ENCODE results near the gene SCUBE1. TPM values are rescaled to one million over a fixed set of nuclear protein-coding genes. Genes with fewer than 3 reads are reported as not detected.

Gene SCUBE1
- total and polyA plus RNA-seq, 2 donors: 0.30 to 0.52 TPM

DNA sequence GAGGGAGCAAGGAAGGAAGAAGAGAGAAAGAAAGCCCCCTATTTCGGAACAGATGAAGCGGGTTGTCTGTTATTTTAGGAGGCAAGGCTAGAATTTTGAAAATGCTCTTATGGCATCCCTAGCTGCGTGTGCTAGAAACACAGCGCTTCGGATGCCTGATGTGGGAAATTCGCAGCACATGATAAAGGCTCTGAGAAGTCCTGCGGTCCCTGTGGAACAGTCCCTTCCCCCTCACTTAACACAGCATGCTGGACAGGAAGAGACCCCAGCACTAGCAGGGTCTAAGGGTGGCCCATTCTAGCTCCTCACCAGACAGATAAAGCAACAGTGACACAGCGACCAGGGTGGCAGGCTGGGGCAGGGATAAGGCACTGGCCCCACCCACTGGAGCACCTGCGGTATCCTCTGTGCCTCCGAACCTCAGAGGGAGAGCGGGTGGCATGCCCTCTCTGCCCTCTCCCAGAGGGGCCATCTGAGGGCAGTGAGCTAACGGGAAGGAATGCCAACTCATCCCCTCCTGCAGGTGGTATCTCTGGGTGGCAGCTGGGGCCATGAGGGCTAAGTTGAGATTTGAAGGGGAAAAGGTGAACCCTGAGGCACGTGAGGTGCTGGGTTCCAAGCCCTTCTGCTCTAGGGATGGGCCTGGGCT, 75.7 kb downstream of the SCUBE1 start:
- Histone ChIP-seq H3K27ac (ENCODE audit: low read depth in 1 of 2, low read length in 1 of 2) (no peak overlapping the region), H3K27me3 (ENCODE audit: control insufficient read depth in 2 of 2, insufficient read depth in 1 of 2, low read length in 1 of 2) (peaks cover 0 to 28% of the 10 kb centered on the region in 2 donors), H3K4me1 (ENCODE audit: control insufficient read depth in 2 of 2, insufficient read depth in 2 of 2, low read length in 2 of 2) (peaks cover 8 to 29% of the 10 kb centered on the region in 2 donors), H3K36me3 (ENCODE audit: control insufficient read depth in 2 of 2, insufficient read depth in 2 of 2, low read length in 1 of 2) (no peaks in the 10 kb centered on the region), H3K4me3 (ENCODE audit: low read length in 2 of 2) (no peak overlapping the region), H3K9me3 (ENCODE audit: control insufficient read depth in 2 of 2, insufficient read depth in 1 of 2, low read length in 1 of 2) (no peaks in the 10 kb centered on the region)
- no peak for DNase-seq (ENCODE audit: low read depth in 6 of 9, low spot score in 9 of 9)
- WGBS: 56% methylated on average over 13 of the region's 13 CpGs

DNA sequence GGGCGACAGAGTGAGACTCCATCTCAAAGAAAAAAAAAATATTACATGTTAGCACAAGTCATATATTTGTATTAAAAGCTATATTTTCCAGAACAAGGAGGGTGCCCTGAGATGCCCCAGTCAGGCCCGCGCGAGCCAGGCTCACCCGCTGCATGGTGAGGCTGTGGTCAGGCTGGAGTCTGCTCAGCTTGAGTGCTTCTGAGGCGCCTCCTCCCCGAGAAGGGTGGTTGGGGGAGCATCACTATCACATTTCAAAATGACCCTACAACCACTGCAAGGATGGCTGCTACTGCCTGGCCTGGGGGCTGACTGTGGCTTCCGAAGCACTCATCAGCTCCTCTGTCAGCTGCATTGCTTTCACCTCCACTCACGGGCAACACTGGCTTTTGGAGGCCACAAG, 77.1 kb downstream of the SCUBE1 start:
- no peak overlapping the region for H3K4me3 ChIP-seq (ENCODE audit: low read length in 2 of 2)
- H3K36me3 ChIP-seq (ENCODE audit: control insufficient read depth in 2 of 2, insufficient read depth in 2 of 2, low read length in 1 of 2): no peaks in the 10 kb centered on the region
- peaks cover 0 to 31% of the 10 kb centered on the region in 2 donors for H3K27me3 ChIP-seq (ENCODE audit: control insufficient read depth in 2 of 2, insufficient read depth in 1 of 2, low read length in 1 of 2)
- DNase-seq (ENCODE audit: low read depth in 6 of 9, low spot score in 9 of 9): no peak
- H3K27ac ChIP-seq (ENCODE audit: low read depth in 1 of 2, low read length in 1 of 2): no peak overlapping the region
- H3K9me3 ChIP-seq (ENCODE audit: control insufficient read depth in 2 of 2, insufficient read depth in 1 of 2, low read length in 1 of 2): no peaks in the 10 kb centered on the region
- WGBS: 66% methylated on average over 9 of the region's 9 CpGs
- peaks cover 8 to 29% of the 10 kb centered on the region in 2 donors for H3K4me1 ChIP-seq (ENCODE audit: control insufficient read depth in 2 of 2, insufficient read depth in 2 of 2, low read length in 2 of 2)

DNA sequence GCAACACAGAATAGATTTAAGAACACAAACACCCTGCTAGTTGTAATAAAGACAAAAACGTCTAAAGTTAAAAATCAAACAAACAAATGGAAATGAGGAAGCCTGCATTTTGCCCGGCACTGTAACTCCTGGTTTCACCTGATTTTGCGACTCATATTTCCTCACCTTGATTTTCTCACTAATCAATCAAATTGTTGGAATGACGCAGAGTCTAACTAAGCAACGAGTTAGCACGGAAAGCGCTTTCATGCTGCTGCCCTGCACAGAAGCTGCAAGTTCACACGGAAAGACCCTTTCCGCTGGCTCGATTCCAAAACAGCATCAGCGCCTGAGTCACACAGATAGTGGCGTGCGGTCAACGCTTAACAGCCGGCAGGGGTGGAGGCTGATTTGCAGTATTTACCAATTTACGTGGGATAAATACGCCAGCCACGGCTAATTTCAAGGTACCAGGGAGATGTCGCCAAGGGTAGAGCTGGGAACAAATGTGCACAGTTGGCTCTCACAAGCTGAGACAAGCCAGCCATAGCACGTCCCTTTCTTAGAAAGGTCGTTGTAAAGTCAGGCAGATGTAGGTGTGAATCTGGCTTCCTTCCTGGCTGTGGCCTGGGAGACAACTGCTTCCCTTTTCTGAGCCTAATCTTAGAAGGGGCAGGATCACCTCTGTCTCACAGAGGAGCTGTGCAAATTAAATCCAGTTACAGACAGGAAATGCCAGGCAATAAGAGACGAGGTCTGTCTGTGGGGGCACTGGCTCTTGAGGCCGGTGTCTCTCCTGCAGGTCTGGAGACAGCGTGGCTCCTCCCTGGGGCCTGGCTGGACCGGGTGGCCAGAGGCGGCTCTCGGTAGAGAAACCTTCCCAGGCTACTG, 79.3 kb downstream of the SCUBE1 start:
- Histone ChIP-seq H3K4me1 (ENCODE audit: control insufficient read depth in 2 of 2, insufficient read depth in 2 of 2, low read length in 2 of 2) (peaks cover 8 to 26% of the 10 kb centered on the region in 2 donors), H3K4me3 (ENCODE audit: low read length in 2 of 2) (peak overlapping the region in 1 of 2 donors; percentile 25), H3K36me3 (ENCODE audit: control insufficient read depth in 2 of 2, insufficient read depth in 2 of 2, low read length in 1 of 2) (no peaks in the 10 kb centered on the region), H3K27me3 (ENCODE audit: control insufficient read depth in 2 of 2, insufficient read depth in 1 of 2, low read length in 1 of 2) (peaks cover 0 to 31% of the 10 kb centered on the region in 2 donors), H3K9me3 (ENCODE audit: control insufficient read depth in 2 of 2, insufficient read depth in 1 of 2, low read length in 1 of 2) (no peaks in the 10 kb centered on the region), H3K27ac (ENCODE audit: low read depth in 1 of 2, low read length in 1 of 2) (peak overlapping the region; percentile 36 to 49)
- DNase-seq (ENCODE audit: low read depth in 6 of 9, low spot score in 9 of 9): peak; percentile 19 to 74 (median 27)
- 3% methylated on average over 27 of the region's 27 CpGs for WGBS

DNA sequence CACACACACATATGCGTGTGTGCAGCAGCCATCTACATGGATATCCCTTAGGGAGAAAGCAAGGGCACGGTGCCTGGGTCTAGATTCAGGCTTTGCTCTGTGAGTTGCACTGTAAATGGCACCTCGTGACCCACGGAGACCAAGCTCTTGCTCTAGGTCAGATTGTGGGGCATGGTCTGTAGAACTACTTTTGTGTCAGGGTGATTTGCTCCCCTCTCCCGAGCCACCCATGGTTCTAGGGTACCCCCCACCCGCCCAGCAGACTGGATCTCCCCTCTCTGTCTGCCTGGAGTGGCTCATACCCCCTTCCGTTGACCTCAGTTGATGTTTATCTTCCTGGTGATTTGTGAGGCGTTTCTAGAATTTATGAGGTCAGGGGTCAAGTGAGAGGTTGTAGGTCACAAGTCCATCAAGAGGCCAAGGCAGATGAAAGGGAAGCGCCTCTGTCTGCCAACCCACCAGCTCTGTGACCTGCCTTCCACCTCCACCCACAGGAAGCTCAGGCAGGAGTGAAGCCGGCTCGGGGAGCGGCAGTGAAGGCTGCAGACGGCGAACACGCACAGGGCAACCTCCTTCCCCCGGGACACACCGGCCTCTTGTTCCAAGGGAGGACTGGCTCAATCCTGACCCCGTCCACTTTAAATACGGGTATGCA, 80.1 kb downstream of the SCUBE1 start:
- Histone ChIP-seq H3K36me3 (ENCODE audit: control insufficient read depth in 2 of 2, insufficient read depth in 2 of 2, low read length in 1 of 2) (no peaks in the 10 kb centered on the region), H3K9me3 (ENCODE audit: control insufficient read depth in 2 of 2, insufficient read depth in 1 of 2, low read length in 1 of 2) (no peaks in the 10 kb centered on the region), H3K27ac (ENCODE audit: low read depth in 1 of 2, low read length in 1 of 2) (no peak overlapping the region), H3K4me1 (ENCODE audit: control insufficient read depth in 2 of 2, insufficient read depth in 2 of 2, low read length in 2 of 2) (peaks cover 8 to 26% of the 10 kb centered on the region in 2 donors), H3K4me3 (ENCODE audit: low read length in 2 of 2) (peak overlapping the region in 1 of 2 donors; percentile 25), H3K27me3 (ENCODE audit: control insufficient read depth in 2 of 2, insufficient read depth in 1 of 2, low read length in 1 of 2) (peaks cover 0 to 31% of the 10 kb centered on the region in 2 donors)
- WGBS: 28% methylated on average over 19 of the region's 19 CpGs
- peak in 4 of 9 donors; percentile 4 to 43 (median 14) for DNase-seq (ENCODE audit: low read depth in 6 of 9, low spot score in 9 of 9)

DNA sequence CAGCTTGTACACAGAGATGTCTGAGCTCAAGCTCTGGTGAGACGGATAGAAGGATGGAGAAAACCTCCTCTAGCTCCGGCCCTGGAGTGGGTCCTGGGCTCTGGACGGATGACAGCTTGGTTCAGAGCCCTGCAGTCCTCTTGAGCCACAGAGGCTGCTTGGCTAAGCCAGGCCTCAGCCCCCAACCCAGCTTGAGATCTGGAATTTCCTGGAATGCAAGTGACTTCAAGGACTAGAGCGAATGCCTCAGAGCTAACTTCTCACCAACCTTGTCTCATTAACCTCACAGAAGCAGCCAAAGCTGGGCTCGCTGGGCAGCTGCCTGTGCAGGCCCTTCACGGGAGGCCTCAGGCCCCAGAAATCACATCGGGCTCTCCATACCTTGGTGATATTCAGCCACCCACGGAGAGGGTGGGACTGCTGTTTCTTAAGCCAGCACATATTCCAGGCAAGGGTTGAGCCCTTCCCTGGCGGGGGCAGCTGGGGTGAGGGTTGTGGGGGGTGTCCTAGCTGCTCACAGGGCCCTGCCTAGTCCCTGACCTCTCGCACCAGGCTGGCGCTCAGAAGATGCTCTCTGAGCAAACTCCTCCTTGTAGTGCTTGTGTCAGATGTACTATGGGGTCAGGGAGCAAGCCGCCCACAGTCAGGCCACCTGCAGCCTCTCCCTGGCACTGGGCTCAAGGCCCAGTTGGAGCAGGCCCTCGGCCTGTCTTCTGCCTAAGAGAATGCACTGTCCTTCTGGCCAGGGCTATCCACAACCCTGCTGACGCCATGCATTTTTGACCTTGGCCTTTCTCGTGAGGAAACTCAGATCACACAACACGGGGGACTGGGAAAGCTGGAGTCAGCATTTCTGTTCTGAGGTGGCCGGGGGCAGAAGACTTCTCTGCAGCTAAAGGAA, 82.6 kb downstream of the SCUBE1 start:
- Histone ChIP-seq H3K36me3 (ENCODE audit: control insufficient read depth in 2 of 2, insufficient read depth in 2 of 2, low read length in 1 of 2) (no peaks in the 10 kb centered on the region), H3K4me1 (ENCODE audit: control insufficient read depth in 2 of 2, insufficient read depth in 2 of 2, low read length in 2 of 2) (peaks cover 8 to 31% of the 10 kb centered on the region in 2 donors), H3K27ac (ENCODE audit: low read depth in 1 of 2, low read length in 1 of 2) (no peak overlapping the region), H3K27me3 (ENCODE audit: control insufficient read depth in 2 of 2, insufficient read depth in 1 of 2, low read length in 1 of 2) (peaks cover 0 to 29% of the 10 kb centered on the region in 2 donors), H3K9me3 (ENCODE audit: control insufficient read depth in 2 of 2, insufficient read depth in 1 of 2, low read length in 1 of 2) (no peaks in the 10 kb centered on the region), H3K4me3 (ENCODE audit: low read length in 2 of 2) (no peak overlapping the region)
- no peak for DNase-seq (ENCODE audit: low read depth in 6 of 9, low spot score in 9 of 9)
- WGBS: 96% methylated on average over 17 of the region's 17 CpGs

DNA sequence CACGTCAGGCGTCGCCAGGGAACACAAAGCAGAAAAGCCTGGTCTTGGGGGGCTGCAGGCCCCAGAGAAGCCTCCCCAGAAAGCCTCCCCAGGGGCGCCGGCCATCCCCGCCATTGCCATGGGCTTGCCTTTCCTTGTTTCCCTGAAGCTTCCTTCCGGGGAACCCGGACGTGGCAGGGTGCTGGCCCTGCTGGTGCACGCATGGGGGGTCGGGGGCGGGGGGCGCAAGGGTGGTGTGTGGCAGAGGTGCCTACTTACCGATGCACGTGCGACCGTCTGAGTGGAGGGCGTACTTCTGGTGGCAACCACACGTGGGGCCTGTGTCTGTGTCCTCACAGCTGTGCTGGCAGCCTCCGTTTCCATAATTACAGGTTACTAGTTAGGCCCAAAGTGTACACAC, 85.2 kb downstream of the SCUBE1 start:
- no peak for DNase-seq (ENCODE audit: low read depth in 6 of 9, low spot score in 9 of 9)
- WGBS: 24% methylated on average over 20 of the region's 20 CpGs

DNA sequence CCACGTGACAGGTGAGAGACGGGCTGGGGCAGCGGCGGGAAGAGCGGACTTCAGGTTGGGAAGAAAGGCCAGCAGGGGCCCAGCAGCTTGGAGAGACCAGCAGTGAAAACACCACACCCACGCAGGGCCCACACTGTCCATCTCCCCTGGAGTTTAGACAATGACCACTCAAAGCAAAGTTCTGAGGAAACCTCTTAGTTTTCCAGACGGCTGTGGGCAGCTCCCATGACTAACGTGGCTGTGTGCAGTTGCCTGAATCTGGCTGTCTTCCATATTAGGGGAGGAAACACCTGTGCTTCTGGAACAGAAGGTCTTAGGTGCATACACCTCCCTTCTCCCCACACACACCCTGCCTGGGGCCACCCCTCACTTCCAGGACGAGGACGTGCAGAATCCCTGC, 85.6 kb downstream of the SCUBE1 start:
- H3K4me1 ChIP-seq (ENCODE audit: control insufficient read depth in 2 of 2, insufficient read depth in 2 of 2, low read length in 2 of 2): peaks cover 0 to 7% of the 10 kb centered on the region in 2 donors
- peak overlapping the region in 1 of 2 donors; percentile 26 for H3K27ac ChIP-seq (ENCODE audit: low read depth in 1 of 2, low read length in 1 of 2)
- H3K27me3 ChIP-seq (ENCODE audit: control insufficient read depth in 2 of 2, insufficient read depth in 1 of 2, low read length in 1 of 2): peaks cover 0 to 4% of the 10 kb centered on the region in 2 donors
- WGBS: 20% methylated on average over 10 of the region's 10 CpGs
- no peak overlapping the region for H3K4me3 ChIP-seq (ENCODE audit: low read length in 2 of 2)
- H3K9me3 ChIP-seq (ENCODE audit: control insufficient read depth in 2 of 2, insufficient read depth in 1 of 2, low read length in 1 of 2): no peaks in the 10 kb centered on the region
- no peaks in the 10 kb centered on the region for H3K36me3 ChIP-seq (ENCODE audit: control insufficient read depth in 2 of 2, insufficient read depth in 2 of 2, low read length in 1 of 2)
- DNase-seq (ENCODE audit: low read depth in 6 of 9, low spot score in 9 of 9): no peak

More for the DNA sequence above, 85.2 kb downstream of the SCUBE1 start:
- no peak overlapping the region for H3K4me3 ChIP-seq (ENCODE audit: low read length in 2 of 2)
- no peaks in the 10 kb centered on the region for H3K36me3 ChIP-seq (ENCODE audit: control insufficient read depth in 2 of 2, insufficient read depth in 2 of 2, low read length in 1 of 2)
- no peaks in the 10 kb centered on the region for H3K9me3 ChIP-seq (ENCODE audit: control insufficient read depth in 2 of 2, insufficient read depth in 1 of 2, low read length in 1 of 2)
- H3K27me3 ChIP-seq (ENCODE audit: control insufficient read depth in 2 of 2, insufficient read depth in 1 of 2, low read length in 1 of 2): peaks cover 0 to 8% of the 10 kb centered on the region in 2 donors
- peaks cover 0 to 10% of the 10 kb centered on the region in 2 donors for H3K4me1 ChIP-seq (ENCODE audit: control insufficient read depth in 2 of 2, insufficient read depth in 2 of 2, low read length in 2 of 2)
- no peak overlapping the region for H3K27ac ChIP-seq (ENCODE audit: low read depth in 1 of 2, low read length in 1 of 2)

DNA sequence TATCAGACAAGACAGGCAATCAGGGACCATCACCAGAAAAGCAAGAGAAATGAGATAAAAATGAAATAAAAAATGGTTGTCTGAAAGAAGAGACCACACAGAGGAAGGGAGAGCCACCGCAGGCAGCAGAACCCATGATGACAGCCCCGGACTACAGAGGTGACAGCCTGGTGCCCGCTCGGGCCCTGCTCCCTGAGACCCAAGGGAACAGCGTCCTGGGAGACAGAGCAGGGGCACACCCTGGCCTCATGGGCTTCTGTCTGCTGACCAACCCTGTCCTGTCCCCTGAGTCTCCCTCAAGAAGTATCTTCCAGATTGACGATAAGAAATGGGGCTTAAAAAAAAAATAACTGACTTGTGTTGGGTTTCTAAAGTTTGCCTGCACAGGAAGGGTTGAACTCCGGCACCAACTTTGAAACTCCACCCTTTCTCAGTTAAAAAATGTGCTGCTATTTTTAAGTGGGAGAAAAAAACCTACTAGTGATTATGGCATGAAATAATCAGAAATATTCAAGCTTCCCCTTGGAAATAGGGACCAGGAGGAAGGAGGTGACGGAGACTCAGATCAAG, 86.1 kb downstream of the SCUBE1 start:
- Histone ChIP-seq H3K4me3 (ENCODE audit: low read length in 2 of 2) (no peak overlapping the region), H3K27ac (ENCODE audit: low read depth in 1 of 2, low read length in 1 of 2) (peak overlapping the region in 1 of 2 donors; percentile 26), H3K36me3 (ENCODE audit: control insufficient read depth in 2 of 2, insufficient read depth in 2 of 2, low read length in 1 of 2) (no peaks in the 10 kb centered on the region), H3K9me3 (ENCODE audit: control insufficient read depth in 2 of 2, insufficient read depth in 1 of 2, low read length in 1 of 2) (no peaks in the 10 kb centered on the region), H3K27me3 (ENCODE audit: control insufficient read depth in 2 of 2, insufficient read depth in 1 of 2, low read length in 1 of 2) (no peaks in the 10 kb centered on the region), H3K4me1 (ENCODE audit: control insufficient read depth in 2 of 2, insufficient read depth in 2 of 2, low read length in 2 of 2) (peaks cover 0 to 7% of the 10 kb centered on the region in 2 donors)
- DNase-seq (ENCODE audit: low read depth in 6 of 9, low spot score in 9 of 9): no peak
- 18% methylated on average over 8 of the region's 8 CpGs for WGBS

Measured in thymus (tissue), 11 donors.